ENCODE measurements around the gene PPAN. TPM values are rescaled to one million over a fixed set of nuclear protein-coding genes. Genes with fewer than 3 reads are reported as not detected.

Gene PPAN
- total RNA-seq, 4 donors from 2014 or later, result 26.2 to 33.0 (median 29.7) TPM

GRCh38 chr19:10087296-10088061 lies 18.7 kb upstream of the PPAN start:
- 82 to 87% methylated on average over 18 of the region's 18 CpGs for WGBS, 2 donors
- no peaks in the 10 kb centered on the region for H3K9me3 ChIP-seq
- H3K27me3 ChIP-seq, result no peaks in the 10 kb centered on the region
- DNase-seq, result no peak
- H3K36me3 ChIP-seq, result no peaks in the 10 kb centered on the region
- intact Hi-C loops (cut with DNase I), result no loop called here
- H3K4me3 ChIP-seq (replicated peaks in 1 of 3), result peak overlapping the region in 1 of 3 donors; percentile 100
- H3K4me1 ChIP-seq, result peaks cover 6% of the 10 kb centered on the region in 2 donors
- TF ChIP-seq, protein P1, sequence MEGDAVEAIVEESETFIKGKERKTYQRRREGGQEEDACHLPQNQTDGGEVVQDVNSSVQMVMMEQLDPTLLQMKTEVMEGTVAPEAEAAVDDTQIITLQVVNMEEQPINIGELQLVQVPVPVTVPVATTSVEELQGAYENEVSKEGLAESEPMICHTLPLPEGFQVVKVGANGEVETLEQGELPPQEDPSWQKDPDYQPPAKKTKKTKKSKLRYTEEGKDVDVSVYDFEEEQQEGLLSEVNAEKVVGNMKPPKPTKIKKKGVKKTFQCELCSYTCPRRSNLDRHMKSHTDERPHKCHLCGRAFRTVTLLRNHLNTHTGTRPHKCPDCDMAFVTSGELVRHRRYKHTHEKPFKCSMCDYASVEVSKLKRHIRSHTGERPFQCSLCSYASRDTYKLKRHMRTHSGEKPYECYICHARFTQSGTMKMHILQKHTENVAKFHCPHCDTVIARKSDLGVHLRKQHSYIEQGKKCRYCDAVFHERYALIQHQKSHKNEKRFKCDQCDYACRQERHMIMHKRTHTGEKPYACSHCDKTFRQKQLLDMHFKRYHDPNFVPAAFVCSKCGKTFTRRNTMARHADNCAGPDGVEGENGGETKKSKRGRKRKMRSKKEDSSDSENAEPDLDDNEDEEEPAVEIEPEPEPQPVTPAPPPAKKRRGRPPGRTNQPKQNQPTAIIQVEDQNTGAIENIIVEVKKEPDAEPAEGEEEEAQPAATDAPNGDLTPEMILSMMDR (IDR thresholded peaks at IDR 0.05), result no peak
- TF ChIP-seq POLR2A (IDR thresholded peaks at IDR 0.05), result no peak
- H3K27ac ChIP-seq, result peak overlapping the region in 1 of 3 donors; percentile 90

DNA sequence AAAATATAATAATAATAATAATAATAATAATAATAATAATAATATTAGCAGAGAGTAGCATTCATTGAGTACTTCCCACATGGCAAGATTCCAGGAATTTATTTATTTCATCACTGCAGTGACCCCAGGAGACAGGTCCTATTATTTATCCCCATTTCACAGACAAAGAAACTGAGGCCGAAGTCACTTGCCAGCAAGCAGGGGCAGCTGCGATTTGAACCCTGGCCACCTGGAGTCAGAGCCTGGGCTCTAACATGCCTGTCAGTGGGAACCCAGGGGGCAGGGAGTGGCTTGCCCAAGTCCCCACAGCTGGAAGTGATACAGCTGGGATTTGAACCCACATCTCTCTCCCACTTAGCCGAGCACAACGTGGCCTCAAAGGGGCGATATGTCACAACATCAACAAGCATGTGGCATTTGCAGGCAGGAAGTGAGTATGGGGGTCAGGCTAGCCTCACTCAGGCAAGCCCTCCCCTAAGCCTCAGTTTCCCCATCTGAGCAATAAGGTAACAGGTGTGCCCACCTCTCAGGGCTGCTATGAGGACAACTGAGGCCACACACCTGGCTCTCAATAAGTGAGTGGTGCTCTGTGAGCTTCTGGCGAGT lies 17.1 kb upstream of the PPAN start:
- TF ChIP-seq POLR2A (IDR thresholded peaks at IDR 0.05), result no peak
- TF ChIP-seq, protein P1 (IDR thresholded peaks at IDR 0.05), result no peak
- Histone ChIP-seq H3K4me1 (peaks cover 6% of the 10 kb centered on the region in 2 donors), H3K4me3 (replicated peaks in 1 of 3) (no peak overlapping the region), H3K36me3 (no peaks in the 10 kb centered on the region), H3K9me3 (no peaks in the 10 kb centered on the region), H3K27ac (no peak overlapping the region), H3K27me3 (no peaks in the 10 kb centered on the region)
- WGBS, 2 donors, result 91 to 92% methylated on average over 5 to 6 of the region's 6 CpGs
- DNase-seq, result no peak
- intact Hi-C loops (cut with DNase I), result no loop called here

- WGBS, 2 donors, result 88 to 90% methylated on average over 14 to 15 of the region's 15 CpGs
- intact Hi-C loops (cut with DNase I), result no loop called here
- TF ChIP-seq POLR2A (IDR thresholded peaks at IDR 0.05), result no peak
- TF ChIP-seq, protein P1 (IDR thresholded peaks at IDR 0.05), result no peak
These were observed 16.3 kb upstream of the PPAN start for GRCh38 chr19:10089801-10090375.

GRCh38 chr19:10091370-10091687 lies 14.8 kb upstream of the PPAN start:
- DNase-seq, result no peak
- no peaks in the 10 kb centered on the region for H3K36me3 ChIP-seq

More at GRCh38 chr19:10089801-10090375, 16.3 kb upstream of the PPAN start:
- H3K4me1 ChIP-seq, result peaks cover 6% of the 10 kb centered on the region in 2 donors
- no peaks in the 10 kb centered on the region for H3K9me3 ChIP-seq
- H3K27me3 ChIP-seq, result no peaks in the 10 kb centered on the region
- no peak overlapping the region for H3K4me3 ChIP-seq (replicated peaks in 1 of 3)
- no peak overlapping the region for H3K27ac ChIP-seq
- DNase-seq, result no peak
- H3K36me3 ChIP-seq, result no peaks in the 10 kb centered on the region

More at GRCh38 chr19:10091370-10091687, 14.8 kb upstream of the PPAN start:
- intact Hi-C loops (cut with DNase I), result no loop called here
- Histone ChIP-seq H3K4me1 (peaks cover 6 to 11% of the 10 kb centered on the region in 2 donors), H3K4me3 (replicated peaks in 1 of 3) (no peak overlapping the region), H3K9me3 (no peaks in the 10 kb centered on the region), H3K27ac (no peak overlapping the region), H3K27me3 (no peaks in the 10 kb centered on the region)
- TF ChIP-seq, protein P1 (IDR thresholded peaks at IDR 0.05), result no peak
- no peak for TF ChIP-seq POLR2A (IDR thresholded peaks at IDR 0.05)
- WGBS, 2 donors, result 94 to 96% methylated on average over 10 of the region's 17 CpGs
